ENCODE results near the gene PROC. TPM values are rescaled to one million over a fixed set of nuclear protein-coding genes. Genes with fewer than 3 reads are reported as not detected.

Gene PROC
- total and polyA plus RNA-seq, 2 of the 8 experiments (the other 6 are each of a cell fraction or from before 2014, with no cell fraction given) = 1.5 to 1.6 TPM

GRCh38 chr2:127449898-127450297 is 31.7 kb downstream of the PROC start:
- H3K27me3 ChIP-seq (replicated peaks in 1 of 4; ENCODE audit: control insufficient read depth in 3 of 4, extremely low read depth in 1 of 4, insufficient read depth in 3 of 4, low read length in 3 of 4) = no peaks in the 10 kb centered on the region
- ChIA-PET POLR2A (ENCODE audit: partially characterized antibody) (no interaction called here), CTCF (ENCODE audit: partially characterized antibody) (interaction anchor here (0.8 to 1.7 kb wide), 4 partner anchors 12 to 35 kb away, joined by 3 to 5 read pairs (median 4); no protein-coding TSS in a partner anchor)
- no peaks in the 10 kb centered on the region for H3K79me1 ChIP-seq (ENCODE audit: low read depth, low read length)
- H3K14ac ChIP-seq (ENCODE audit: insufficient read length) = no peak overlapping the region
- H3K79me2 ChIP-seq (ENCODE audit: control insufficient read depth in 1 of 2, insufficient read depth in 2 of 2, low read length in 2 of 2) = no peaks in the 10 kb centered on the region
- FAIRE-seq (peak; percentile 19), DNase-seq (ENCODE audit: low read depth in 1 of 2, low spot score in 2 of 2) (no peak)
- WGBS, 2 experiments (ENCODE audit: extremely low coverage in 1 of 2, insufficient coverage in 1 of 2, insufficient read length in 1 of 2, insufficient replicate concordance in 2 of 2, low coverage in 1 of 2, low lambda C conversion rate in 2 of 2, missing lambda C conversion rate in 1 of 2) = 78% methylated on average over 4 of the region's 4 CpGs; no CpG with 5 or more reads in 1 of the 2 experiments
- no peak overlapping the region for H2BK12ac ChIP-seq (ENCODE audit: low read depth, low read length)
- no peak overlapping the region for H2BK120ac ChIP-seq (replicated peaks; ENCODE audit: low read depth, low read length)
- H3K56ac ChIP-seq (replicated peaks; ENCODE audit: insufficient read length, low read depth, low read length) = no peak overlapping the region
- no peak overlapping the region for H3K4ac ChIP-seq (replicated peaks; ENCODE audit: insufficient read length, low read depth, low read length)
- H2BK5ac ChIP-seq (ENCODE audit: low read depth, low read length) = no peak overlapping the region
- H3K9ac ChIP-seq (replicated peaks in 1 of 4; ENCODE audit: extremely low read depth in 1 of 4, low read depth in 3 of 4, low read length in 3 of 4) = no peak overlapping the region; a peak in 1 of 7 replicates
- no peak overlapping the region for H2BK20ac ChIP-seq (ENCODE audit: low read length)
- no peak overlapping the region; the same call in 1 of the 2 replicates for H2AFZ ChIP-seq (ENCODE audit: low read length)
- peaks cover 0 to 7% (median 2%) of the 10 kb centered on the region in 4 experiments; a peak in 3 of 7 replicates for H3K4me1 ChIP-seq (replicated peaks in 1 of 4; ENCODE audit: control insufficient read depth in 3 of 4, insufficient read depth in 4 of 4, low read length in 3 of 4)
- no peaks in the 10 kb centered on the region for H3K36me3 ChIP-seq (ENCODE audit: control insufficient read depth in 2 of 4, insufficient read depth in 4 of 4, low read length in 3 of 4)
- no peak overlapping the region for H3K4me3 ChIP-seq (ENCODE audit: extremely low read depth in 1 of 4, insufficient read depth in 2 of 4, low read depth in 3 of 4, low read length in 4 of 4)
- H4K8ac ChIP-seq (ENCODE audit: extremely low read depth, insufficient read depth, low read length) = no peak overlapping the region
- peaks cover 0 to 3% of the 10 kb centered on the region in 2 experiments; a peak in 1 of 4 replicates for H3K9me3 ChIP-seq (ENCODE audit: insufficient read depth in 2 of 2, low read depth in 1 of 2, low read length in 1 of 2)
- H3K27ac ChIP-seq (ENCODE audit: low read depth, low read length) = 0 out of 2 replicates have a peak overlapping the region, but pooled peaks have one; percentile 10
- H4K20me1 ChIP-seq (replicated peaks in 1 of 2; ENCODE audit: control insufficient read depth in 1 of 2, insufficient read depth in 2 of 2, low read length in 2 of 2) = no peaks in the 10 kb centered on the region
- no peak overlapping the region for H2BK15ac ChIP-seq (ENCODE audit: low read length)
- no peak overlapping the region for H3K18ac ChIP-seq (ENCODE audit: extremely low read depth, low read length)
- no peak overlapping the region; a peak in 1 of 4 replicates for H3K4me2 ChIP-seq (ENCODE audit: insufficient read depth in 1 of 2, low read depth in 2 of 2, low read length in 2 of 2)
- no peak overlapping the region for H2AK5ac ChIP-seq (ENCODE audit: low read depth, low read length)
- H4K5ac ChIP-seq (ENCODE audit: insufficient read length, low read depth, low read length) = peak overlapping the region; percentile 18
- no peak overlapping the region for H3K23ac ChIP-seq (ENCODE audit: insufficient read length)
- no peak overlapping the region for H4K91ac ChIP-seq (replicated peaks; ENCODE audit: insufficient read length, low read length)
- peaks cover 1% of the 10 kb centered on the region; the same call in 1 of the 2 replicates for H3K23me2 ChIP-seq (ENCODE audit: low read depth, low read length)
- TF ChIP-seq RFX5 (IDR thresholded peaks at IDR 0.05; ENCODE audit: borderline replicate concordance, low read depth, low read length) = no peak
- no peak for TF ChIP-seq ASH2L (IDR thresholded peaks at IDR 0.05; ENCODE audit: low read length)
- no peak for TF ChIP-seq HDAC2 (IDR thresholded peaks at IDR 0.05; ENCODE audit: borderline replicate concordance in 1 of 2, low read depth in 2 of 2, low read length in 2 of 2)
- no peak for TF ChIP-seq SUZ12 (IDR thresholded peaks at IDR 0.05; ENCODE audit: low read length)
- TF ChIP-seq SIN3A (conservative IDR thresholded peaks at IDR 0.05 in 1 of 2, IDR thresholded peaks at IDR 0.05 in 1 of 2; ENCODE audit: low read depth in 1 of 2, low read length in 2 of 2) = no peak
- TF ChIP-seq KDM4A (IDR thresholded peaks at IDR 0.05; ENCODE audit: low read depth, low read length, severe bottlenecking) = no peak
- no peak for TF ChIP-seq TCF12 (IDR thresholded peaks at IDR 0.05; ENCODE audit: low read depth, low read length)
- TF ChIP-seq CBX8 (IDR thresholded peaks at IDR 0.05; ENCODE audit: borderline replicate concordance, low read depth, low read length) = no peak
- TF ChIP-seq TAF7 (optimal IDR thresholded peaks at IDR 0.05; ENCODE audit: borderline replicate concordance, low read depth, low read length) = no peak
- TF ChIP-seq RAD21 (IDR thresholded peaks at IDR 0.05 in 1 of 2, conservative IDR thresholded peaks at IDR 0.05 in 1 of 2; ENCODE audit: low read depth in 2 of 2, low read length in 2 of 2) = no peak
- TF ChIP-seq YY1 (IDR thresholded peaks at IDR 0.05; ENCODE audit: low read depth, low read length) = no peak
- TF ChIP-seq GABPA (IDR thresholded peaks at IDR 0.05; ENCODE audit: borderline replicate concordance, insufficient read depth, low read length) = no peak
- TF ChIP-seq NANOG (IDR thresholded peaks at IDR 0.05; ENCODE audit: insufficient read depth, low read depth, low read length, poor library complexity, severe bottlenecking) = no peak
